ENCODE data around the gene SLC46A1.

Gene SLC46A1

GRCh38 chr17:28365487-28365886 is 40.5 kb downstream of the SLC46A1 start:
- no peaks in the 10 kb centered on the region for H3K27me3 ChIP-seq (ENCODE audit: low read depth, low read length)
- peaks cover 0 to 2% of the 10 kb centered on the region in 2 donors for H3K4me1 ChIP-seq (ENCODE audit: control insufficient read depth in 1 of 2, insufficient read depth in 2 of 2, low read length in 2 of 2)
- no peaks in the 10 kb centered on the region for H3K9me3 ChIP-seq (ENCODE audit: control insufficient read depth in 1 of 2, low read length in 2 of 2)
- peaks cover 29 to 52% of the 10 kb centered on the region in 2 donors for H3K36me3 ChIP-seq (ENCODE audit: control insufficient read depth in 1 of 2, insufficient read depth in 2 of 2, low read length in 2 of 2)
- no peak overlapping the region for H3K4me3 ChIP-seq (ENCODE audit: low read depth in 1 of 2, low read length in 2 of 2)
- no peak overlapping the region for H3K27ac ChIP-seq (ENCODE audit: low read length)

GRCh38 chr17:28364665-28365363 is 41.2 kb downstream of the SLC46A1 start, which contains the start of gene SEBOX:
SEBOX (minus strand) TSS chr17:28365199; CDS start chr17:28365151, 48 bp downstream.
- peaks cover 33 to 58% of the 10 kb centered on the region in 2 donors for H3K36me3 ChIP-seq (ENCODE audit: control insufficient read depth in 1 of 2, insufficient read depth in 2 of 2, low read length in 2 of 2)
- no peaks in the 10 kb centered on the region for H3K27me3 ChIP-seq (ENCODE audit: low read depth, low read length)
- H3K4me3 ChIP-seq (ENCODE audit: low read depth in 1 of 2, low read length in 2 of 2) = no peak within 1 kb of the TSS
- no peaks in the 10 kb centered on the region for H3K9me3 ChIP-seq (ENCODE audit: control insufficient read depth in 1 of 2, low read length in 2 of 2)
- no peaks in the 10 kb centered on the region for H3K4me1 ChIP-seq (ENCODE audit: control insufficient read depth in 1 of 2, insufficient read depth in 2 of 2, low read length in 2 of 2)
- no peak within 1 kb of the TSS for H3K27ac ChIP-seq (ENCODE audit: low read length)

DNA sequence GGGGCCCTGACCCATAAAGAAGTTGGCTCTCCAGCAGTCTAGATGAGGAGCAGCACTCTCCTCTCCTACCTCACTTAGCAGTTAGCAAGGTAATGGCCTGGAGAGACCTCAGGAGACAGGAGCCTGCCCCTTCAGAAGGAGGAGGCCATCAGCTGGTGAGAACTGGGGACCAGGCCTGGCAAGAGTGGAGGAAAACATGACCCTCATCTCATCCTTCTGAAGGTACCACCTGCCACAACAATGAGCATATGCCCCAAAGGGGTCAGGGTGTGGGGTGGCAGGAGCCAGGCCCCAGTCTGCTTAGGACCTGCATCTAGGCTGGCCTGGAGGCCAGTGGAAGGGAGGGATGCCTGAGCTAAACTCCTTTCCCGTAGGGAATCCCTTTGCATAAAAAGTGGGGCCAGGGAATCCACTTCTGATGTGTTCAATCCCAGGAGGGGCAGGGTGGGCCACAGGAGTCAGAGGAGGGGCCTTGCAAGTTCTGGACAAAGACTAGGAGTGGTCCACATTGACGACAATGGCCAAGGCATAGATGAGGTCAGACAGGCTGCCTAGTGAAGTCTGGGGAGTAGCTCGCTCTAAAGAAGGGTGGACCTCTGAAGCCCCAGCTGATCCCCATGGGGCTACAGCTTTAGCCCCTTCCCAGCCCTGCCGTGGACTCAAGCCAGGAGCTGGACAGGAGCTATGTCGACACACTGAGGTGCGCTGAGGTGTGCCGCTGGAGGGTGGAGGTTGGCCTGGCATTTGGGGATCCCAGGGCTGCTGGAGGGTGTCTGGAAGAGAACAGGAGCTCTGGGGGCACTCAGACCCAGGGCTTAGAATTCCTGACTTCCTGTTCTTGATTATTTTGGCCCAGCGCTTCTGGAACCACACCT is 42.0 kb downstream of the SLC46A1 start:
- H3K4me3 ChIP-seq (ENCODE audit: low read depth in 1 of 2, low read length in 2 of 2) = no peak overlapping the region
- H3K27me3 ChIP-seq (ENCODE audit: low read depth, low read length) = no peaks in the 10 kb centered on the region
- H3K9me3 ChIP-seq (ENCODE audit: control insufficient read depth in 1 of 2, low read length in 2 of 2) = no peaks in the 10 kb centered on the region
- H3K4me1 ChIP-seq (ENCODE audit: control insufficient read depth in 1 of 2, insufficient read depth in 2 of 2, low read length in 2 of 2) = no peaks in the 10 kb centered on the region
- H3K27ac ChIP-seq (ENCODE audit: low read length) = no peak overlapping the region
- H3K36me3 ChIP-seq (ENCODE audit: control insufficient read depth in 1 of 2, insufficient read depth in 2 of 2, low read length in 2 of 2) = peaks cover 33 to 65% of the 10 kb centered on the region in 2 donors

- Histone ChIP-seq H3K4me3 (ENCODE audit: low read depth in 1 of 2, low read length in 2 of 2) (no peak overlapping the region), H3K27ac (ENCODE audit: low read length) (no peak overlapping the region), H3K36me3 (ENCODE audit: control insufficient read depth in 1 of 2, insufficient read depth in 2 of 2, low read length in 2 of 2) (peaks cover 33 to 65% of the 10 kb centered on the region in 2 donors), H3K27me3 (ENCODE audit: low read depth, low read length) (no peaks in the 10 kb centered on the region), H3K4me1 (ENCODE audit: control insufficient read depth in 1 of 2, insufficient read depth in 2 of 2, low read length in 2 of 2) (peaks cover 3 to 7% of the 10 kb centered on the region in 2 donors), H3K9me3 (ENCODE audit: control insufficient read depth in 1 of 2, low read length in 2 of 2) (no peaks in the 10 kb centered on the region)
Observed at GRCh38 chr17:28363186-28363585, 42.8 kb downstream of the SLC46A1 start.

DNA sequence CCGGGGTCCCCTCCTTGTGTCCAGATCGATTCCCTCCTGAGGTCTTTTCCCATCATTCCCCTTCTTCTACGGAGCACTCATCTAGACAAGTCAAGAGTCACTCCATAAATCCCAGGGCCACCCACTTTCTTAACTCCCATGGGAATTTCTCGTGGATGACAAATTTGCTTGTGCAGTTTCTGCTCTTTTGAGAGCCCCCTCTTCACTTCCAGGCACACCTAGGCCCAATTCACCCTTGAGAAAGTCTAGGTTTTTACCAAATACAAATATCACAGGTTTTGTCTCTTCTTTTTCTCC is 48.2 kb downstream of the SLC46A1 start:
- H3K4me1 ChIP-seq (ENCODE audit: control insufficient read depth in 1 of 2, insufficient read depth in 2 of 2, low read length in 2 of 2) = peaks cover 13 to 22% of the 10 kb centered on the region in 2 donors
- H3K27me3 ChIP-seq (ENCODE audit: low read depth, low read length) = no peaks in the 10 kb centered on the region
- no peaks in the 10 kb centered on the region for H3K9me3 ChIP-seq (ENCODE audit: control insufficient read depth in 1 of 2, low read length in 2 of 2)
- peak overlapping the region; percentile 89 to 98 for H3K4me3 ChIP-seq (ENCODE audit: low read depth in 1 of 2, low read length in 2 of 2)
- H3K36me3 ChIP-seq (ENCODE audit: control insufficient read depth in 1 of 2, insufficient read depth in 2 of 2, low read length in 2 of 2) = peaks cover 40 to 56% of the 10 kb centered on the region in 2 donors
- peak overlapping the region; percentile 73 for H3K27ac ChIP-seq (ENCODE audit: low read length)

DNA sequence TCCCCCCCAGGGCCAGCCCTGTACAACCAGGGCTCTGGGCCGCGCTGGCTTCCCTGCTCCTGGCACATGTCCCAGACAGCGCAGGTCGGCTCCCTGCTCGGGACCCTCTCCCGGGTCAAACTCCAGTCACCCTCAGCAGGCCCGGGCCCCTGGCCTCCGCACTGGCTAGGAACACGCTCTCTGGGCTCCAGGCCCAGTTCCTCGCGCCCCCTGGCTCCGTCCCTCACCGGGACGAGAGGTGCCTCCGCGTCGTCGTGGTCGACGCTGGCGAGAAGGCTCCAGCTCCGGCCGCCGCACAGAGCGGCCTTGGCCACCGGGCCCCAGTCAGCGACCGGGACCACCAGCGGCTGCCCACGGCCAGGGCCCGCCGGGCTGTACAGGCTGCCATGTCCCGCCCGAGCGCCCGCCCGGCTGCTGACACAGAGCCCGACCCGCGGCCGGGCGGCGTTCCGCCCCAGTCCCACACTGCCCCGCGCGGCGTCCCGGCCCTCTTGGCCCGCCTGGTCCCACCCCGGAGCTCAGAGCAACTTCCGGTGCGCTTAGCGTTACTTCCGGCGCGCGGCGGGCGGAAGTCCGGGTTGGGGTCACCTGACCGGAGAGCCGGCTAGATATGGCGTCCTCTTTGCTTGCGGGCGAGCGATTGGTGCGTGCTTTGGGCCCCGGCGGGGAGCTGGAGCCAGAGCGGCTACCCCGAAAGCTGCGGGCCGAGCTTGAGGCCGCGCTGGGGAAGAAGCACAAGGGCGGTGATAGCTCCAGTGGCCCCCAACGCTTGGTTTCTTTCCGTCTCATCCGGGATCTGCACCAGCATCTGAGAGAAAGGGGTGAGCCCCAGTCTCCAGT is 48.7 kb downstream of the SLC46A1 start, which contains the start of gene POLDIP2:
Gene POLDIP2, minus strand, starts transcription at position 467 of the 840 bp plus-strand sequence. Its CDS starts 79 bp downstream, at position 388.
- Histone ChIP-seq H3K4me3 (ENCODE audit: low read depth in 1 of 2, low read length in 2 of 2) (peak within 1 kb of the TSS; percentile 89 to 98), H3K36me3 (ENCODE audit: control insufficient read depth in 1 of 2, insufficient read depth in 2 of 2, low read length in 2 of 2) (peaks cover 40 to 54% of the 10 kb centered on the region in 2 donors), H3K9me3 (ENCODE audit: control insufficient read depth in 1 of 2, low read length in 2 of 2) (no peaks in the 10 kb centered on the region), H3K27me3 (ENCODE audit: low read depth, low read length) (no peaks in the 10 kb centered on the region), H3K27ac (ENCODE audit: low read length) (peak within 1 kb of the TSS; percentile 77), H3K4me1 (ENCODE audit: control insufficient read depth in 1 of 2, insufficient read depth in 2 of 2, low read length in 2 of 2) (peaks cover 13 to 22% of the 10 kb centered on the region in 2 donors)

GRCh38 chr17:28350271-28350670 is 55.7 kb downstream of the SLC46A1 start:
- H3K36me3 ChIP-seq (ENCODE audit: control insufficient read depth in 1 of 2, insufficient read depth in 2 of 2, low read length in 2 of 2) = peaks cover 72 to 90% of the 10 kb centered on the region in 2 donors
- H3K4me1 ChIP-seq (ENCODE audit: control insufficient read depth in 1 of 2, insufficient read depth in 2 of 2, low read length in 2 of 2) = no peaks in the 10 kb centered on the region
- H3K27ac ChIP-seq (ENCODE audit: low read length) = no peak overlapping the region
- H3K9me3 ChIP-seq (ENCODE audit: control insufficient read depth in 1 of 2, low read length in 2 of 2) = no peaks in the 10 kb centered on the region
- H3K27me3 ChIP-seq (ENCODE audit: low read depth, low read length) = no peaks in the 10 kb centered on the region
- H3K4me3 ChIP-seq (ENCODE audit: low read depth in 1 of 2, low read length in 2 of 2) = no peak overlapping the region

DNA sequence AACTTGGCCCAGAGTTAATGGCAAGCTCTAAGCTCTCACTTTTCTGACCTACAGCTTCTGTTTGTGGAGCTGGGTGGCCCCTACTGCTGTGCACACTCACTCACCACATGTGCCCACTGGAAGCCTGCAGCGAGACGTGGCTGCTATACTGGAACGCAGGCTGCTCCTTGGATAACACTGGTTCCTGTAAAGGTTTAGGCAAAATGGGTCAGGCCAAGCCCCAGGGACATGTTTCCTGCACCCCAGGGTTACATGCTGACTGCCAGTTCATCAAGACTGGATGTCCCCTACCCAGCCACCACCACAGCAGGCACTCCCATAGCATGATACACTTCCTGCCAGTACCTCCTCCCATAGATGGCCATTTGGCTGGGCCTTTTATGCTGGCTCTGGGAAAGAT is 57.0 kb downstream of the SLC46A1 start:
- H3K4me3 ChIP-seq (ENCODE audit: low read depth in 1 of 2, low read length in 2 of 2) = no peak overlapping the region
- H3K4me1 ChIP-seq (ENCODE audit: control insufficient read depth in 1 of 2, insufficient read depth in 2 of 2, low read length in 2 of 2) = no peaks in the 10 kb centered on the region
- H3K9me3 ChIP-seq (ENCODE audit: control insufficient read depth in 1 of 2, low read length in 2 of 2) = no peaks in the 10 kb centered on the region
- H3K27ac ChIP-seq (ENCODE audit: low read length) = no peak overlapping the region
- H3K36me3 ChIP-seq (ENCODE audit: control insufficient read depth in 1 of 2, insufficient read depth in 2 of 2, low read length in 2 of 2) = peaks cover 75 to 91% of the 10 kb centered on the region in 2 donors
- H3K27me3 ChIP-seq (ENCODE audit: low read depth, low read length) = no peaks in the 10 kb centered on the region

DNA sequence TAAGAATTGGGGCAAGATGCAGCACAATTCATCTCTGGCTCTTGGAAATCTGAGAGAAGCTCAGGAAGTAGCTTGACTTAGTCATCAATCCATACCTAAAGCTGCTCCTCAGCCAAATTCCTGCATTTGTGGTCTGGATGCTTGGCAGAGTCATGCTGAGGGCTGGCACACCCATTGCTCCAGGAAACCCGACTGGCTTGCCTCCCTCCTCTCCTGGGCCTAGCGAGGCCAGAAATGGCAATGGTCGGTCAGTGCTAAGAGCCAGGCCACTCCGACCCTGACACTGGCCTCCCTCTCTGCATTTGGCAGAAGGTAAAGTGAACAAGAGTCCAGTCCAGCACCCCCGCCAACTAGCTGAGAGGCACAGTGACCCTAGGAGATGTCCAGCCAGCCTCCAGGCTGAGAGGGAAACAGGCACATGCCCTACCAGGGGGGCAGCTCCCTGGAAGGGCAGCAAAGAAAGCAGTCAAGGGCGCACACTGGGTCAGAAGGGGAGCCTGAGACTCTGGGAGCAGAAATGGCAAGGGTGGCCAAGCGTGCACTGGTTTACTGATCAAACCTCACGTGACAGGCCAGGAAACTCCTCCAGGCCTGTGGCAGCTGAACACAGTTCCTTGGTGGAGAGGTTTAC is 58.6 kb downstream of the SLC46A1 start:
- Histone ChIP-seq H3K9me3 (ENCODE audit: control insufficient read depth in 1 of 2, low read length in 2 of 2) (no peaks in the 10 kb centered on the region), H3K4me1 (ENCODE audit: control insufficient read depth in 1 of 2, insufficient read depth in 2 of 2, low read length in 2 of 2) (no peaks in the 10 kb centered on the region), H3K27ac (ENCODE audit: low read length) (no peak overlapping the region), H3K36me3 (ENCODE audit: control insufficient read depth in 1 of 2, insufficient read depth in 2 of 2, low read length in 2 of 2) (peaks cover 65 to 95% of the 10 kb centered on the region in 2 donors), H3K27me3 (ENCODE audit: low read depth, low read length) (no peaks in the 10 kb centered on the region), H3K4me3 (ENCODE audit: low read depth in 1 of 2, low read length in 2 of 2) (no peak overlapping the region)

DNA sequence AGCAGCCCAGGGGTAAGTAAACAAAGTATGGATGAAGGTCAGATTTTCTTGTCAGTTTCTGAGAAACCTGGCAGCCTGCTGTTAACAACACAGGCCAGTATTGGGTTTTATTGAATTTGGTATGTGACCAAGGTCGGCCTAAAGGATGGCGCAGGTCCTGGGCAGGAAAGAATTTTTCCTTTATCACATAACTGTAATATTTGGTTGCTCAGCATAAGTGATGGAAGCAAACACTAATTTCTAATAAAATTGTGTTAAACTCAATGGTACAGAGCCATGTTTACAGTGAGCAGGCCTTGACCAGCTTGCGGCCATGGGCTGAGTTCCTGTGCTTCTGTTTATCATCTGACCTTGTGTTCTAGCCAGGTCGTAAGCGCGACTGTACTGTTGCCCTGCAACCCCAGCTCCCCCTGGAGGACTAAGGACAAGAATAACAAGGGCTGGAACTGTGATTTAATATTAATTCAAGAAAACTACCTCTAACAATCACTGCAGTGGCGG is 59.2 kb downstream of the SLC46A1 start:
- no peaks in the 10 kb centered on the region for H3K27me3 ChIP-seq (ENCODE audit: low read depth, low read length)
- H3K4me1 ChIP-seq (ENCODE audit: control insufficient read depth in 1 of 2, insufficient read depth in 2 of 2, low read length in 2 of 2) = no peaks in the 10 kb centered on the region
- no peaks in the 10 kb centered on the region for H3K9me3 ChIP-seq (ENCODE audit: control insufficient read depth in 1 of 2, low read length in 2 of 2)
- H3K36me3 ChIP-seq (ENCODE audit: control insufficient read depth in 1 of 2, insufficient read depth in 2 of 2, low read length in 2 of 2) = peaks cover 69 to 95% of the 10 kb centered on the region in 2 donors
- H3K4me3 ChIP-seq (ENCODE audit: low read depth in 1 of 2, low read length in 2 of 2) = no peak overlapping the region
- H3K27ac ChIP-seq (ENCODE audit: low read length) = no peak overlapping the region
